Caki2 (cell line): ENCODE data around the gene PRSS53. TPM values are rescaled to one million over a fixed set of nuclear protein-coding genes. Genes with fewer than 3 reads are reported as not detected.

Experiments
- DNase-seq: peaks from one replicate; pipeline ENCODE4 v3.0.0-alpha.2; 2015; ENCODE audit warnings: low read depth
- in situ Hi-C: cut with HindIII; loops from 2 replicates; pipeline ENCODE4 v1.10.0; 2016; ENCODE audit warnings: low sequenced_read_pairs, low pct_unique_long_range_greater_than_20kb, mixed read lengths
- total RNA-seq: library from RNA; depleted of rRNA; stranded (reverse); fragments of >200 nt; shearing (Covaris generic); gene quantifications from 2 replicates; pipeline ENCODE4 v1.2.3, GENCODE V29; 2014; ENCODE audit warnings: low replicate concordance

The PRSS53 gene
- total RNA-seq, 1 experiment from 2014 or later = 5.1 TPM

- no peak for DNase-seq
- in situ Hi-C loops = no loop called here
Measured at GRCh38 chr16:31125844-31126243, 37.1 kb upstream of the PRSS53 start.

GRCh38 chr16:31120129-31120528, 31.4 kb upstream of the PRSS53 start:
- in situ Hi-C loops = no loop called here
- no peak for DNase-seq

GRCh38 chr16:31118223-31119155, 29.7 kb upstream of the PRSS53 start:
- DNase-seq = no peak
- in situ Hi-C loops = no loop called here

- peak; percentile 99 for DNase-seq
- in situ Hi-C loops = no loop called here
Measured at GRCh38 chr16:31117384-31118222, 28.9 kb upstream of the PRSS53 start, which contains the start of gene KAT8. Gene KAT8 (plus strand): TSS chr16:31117664. CDS start chr16:31117682, 18 bp downstream.

- in situ Hi-C loops = no loop called here
- no peak for DNase-seq
Measured at GRCh38 chr16:31114468-31114867, 25.7 kb upstream of the PRSS53 start.

GRCh38 chr16:31113121-31114120, 24.7 kb upstream of the PRSS53 start:
- in situ Hi-C loops = no loop called here
- peak; percentile 90 for DNase-seq

- in situ Hi-C loops = no loop called here
- no peak for DNase-seq
Measured at GRCh38 chr16:31112711-31113110, 24.0 kb upstream of the PRSS53 start.

GRCh38 chr16:31111881-31112466, 23.2 kb upstream of the PRSS53 start:
- in situ Hi-C loops = no loop called here
- no peak for DNase-seq

- no peak for DNase-seq
- in situ Hi-C loops = no loop called here
Measured at GRCh38 chr16:31110106-31111034, 21.6 kb upstream of the PRSS53 start.

- in situ Hi-C loops = no loop called here
- no peak for DNase-seq
Measured at GRCh38 chr16:31109622-31110021, 20.9 kb upstream of the PRSS53 start.

GRCh38 chr16:31108794-31109558, 20.2 kb upstream of the PRSS53 start:
- in situ Hi-C loops = no loop called here

GRCh38 chr16:31108035-31108793, 19.5 kb upstream of the PRSS53 start, which contains the start of gene BCKDK:
Gene BCKDK (plus strand): TSS chr16:31108386. CDS start chr16:31109224, 838 bp downstream.
- in situ Hi-C loops = no loop called here
- DNase-seq = peak; percentile 74

More at GRCh38 chr16:31108794-31109558, 20.2 kb upstream of the PRSS53 start:
- DNase-seq = no peak

GRCh38 chr16:31107465-31107867, 18.7 kb upstream of the PRSS53 start:
- in situ Hi-C loops = no loop called here
- DNase-seq = no peak

- in situ Hi-C loops = no loop called here
- no peak for DNase-seq
Measured at GRCh38 chr16:31106509-31107464, 18.0 kb upstream of the PRSS53 start.
